LNCAP (cell line): ENCODE data around the gene TENM4.

ENCODE experiments used
- CTCF ChIP-seq: fragments of 450-650 bp; IDR thresholded peaks from 2 replicates; pipeline ENCODE4 v1.5.1; 2017; ENCODE audit warnings: mild to moderate bottlenecking

The TENM4 gene

GRCh38 chr11:78643676-78644056, 797.2 kb downstream of the TENM4 start:
- TF ChIP-seq CTCF: no peak

GRCh38 chr11:78642979-78643675, 797.7 kb downstream of the TENM4 start:
- no peak for TF ChIP-seq CTCF

GRCh38 chr11:78641541-78641940, 799.3 kb downstream of the TENM4 start:
- TF ChIP-seq CTCF: no peak

GRCh38 chr11:78638704-78639380, 802.0 kb downstream of the TENM4 start:
- TF ChIP-seq CTCF: no peak

GRCh38 chr11:78635814-78636506, 804.9 kb downstream of the TENM4 start:
- no peak for TF ChIP-seq CTCF

GRCh38 chr11:78633516-78634310, 807.1 kb downstream of the TENM4 start:
- no peak for TF ChIP-seq CTCF

GRCh38 chr11:78630561-78631303, 810.1 kb downstream of the TENM4 start:
- TF ChIP-seq CTCF: no peak
